HepG2 (cell line): Measurements from ENCODE around the gene RHOT2. TPM values are rescaled to one million over a fixed set of nuclear protein-coding genes. Genes with fewer than 3 reads are reported as not detected.

Experiments used
- ATRX ChIP-seq: sonication (generic); formaldehyde crosslinking; IDR thresholded peaks from 2 replicates; pipeline ENCODE4 v1.4.0; 2020; ENCODE audit warnings: missing genetic modification reagents, borderline replicate concordance
- CEBPG ChIP-seq: IDR thresholded peaks from 2 replicates; pipeline ENCODE4 v1.6.1; 2016
- CHD4 ChIP-seq: fragments of 200-600 bp; sonication (generic); IDR thresholded peaks from 2 replicates; pipeline ENCODE4 v1.7.0; 2017; ENCODE audit warnings: mild to moderate bottlenecking, low read length, borderline replicate concordance
- DPF2 ChIP-seq: sonication (generic); formaldehyde crosslinking; IDR thresholded peaks from 2 replicates; pipeline ENCODE4 v1.4.0; 2020; ENCODE audit warnings: mild to moderate bottlenecking, low read depth, missing genetic modification reagents, borderline replicate concordance
- JUNB ChIP-seq: sonication (generic); formaldehyde crosslinking; IDR thresholded peaks from 2 replicates; pipeline ENCODE4 v1.8.0; 2022; ENCODE audit warnings: missing genetic modification reagents, mild to moderate bottlenecking, borderline replicate concordance
- KLF6 ChIP-seq: IDR thresholded peaks from 2 replicates; pipeline ENCODE4 v1.8.0; 2016; ENCODE audit warnings: missing biosample characterization, missing genetic modification reagents
- LCORL ChIP-seq, 2 experiments: fragments of 450-650 bp in 1 of 2; sonication (generic) in 1 of 2; formaldehyde crosslinking in 1 of 2; IDR thresholded peaks; 2 replicates each; pipeline versions ENCODE4 v1.5.0 to v1.6.1; 2017 to 2020; ENCODE audit warnings: antibody characterized with exemption in 1 of 2, missing genetic modification reagents in 1 of 2
- NAIF1 ChIP-seq: sonication (generic); formaldehyde crosslinking; IDR thresholded peaks from 2 replicates; pipeline ENCODE4 v1.5.0; 2020; ENCODE audit warnings: mild to moderate bottlenecking, missing genetic modification reagents, borderline replicate concordance
- NCOR1 ChIP-seq: fragments of 200-600 bp; sonication (generic); IDR thresholded peaks from 2 replicates; pipeline ENCODE4 v1.7.0; 2017; ENCODE audit warnings: antibody characterized with exemption, low read length, borderline replicate concordance
- NFKB2 ChIP-seq: sonication (generic); formaldehyde crosslinking; IDR thresholded peaks from 2 replicates; pipeline ENCODE4 v1.4.0; 2020; ENCODE audit warnings: missing genetic modification reagents, borderline replicate concordance
- NFKBIZ ChIP-seq: IDR thresholded peaks from 2 replicates; pipeline ENCODE4 v1.6.1; 2018; ENCODE audit warnings: missing genetic modification reagents, missing compliant biosample characterization
- NFRKB ChIP-seq: fragments of 450-650 bp; IDR thresholded peaks from 2 replicates; pipeline ENCODE4 v1.6.1; 2017
- PLRG1 ChIP-seq: fragments of 450-650 bp; conservative IDR thresholded peaks from 2 replicates; pipeline ENCODE4 v1.6.1; 2016
- RARG ChIP-seq: sonication (generic); formaldehyde crosslinking; IDR thresholded peaks from 2 replicates; pipeline ENCODE4 v1.4.0; 2020; ENCODE audit warnings: low read depth, mild to moderate bottlenecking, missing genetic modification reagents
- RBM39 ChIP-seq: fragments of 200-400 bp; formaldehyde crosslinking; IDR thresholded peaks from one replicate; pipeline ENCODE4 v1.6.1; 2018; ENCODE audit warnings: antibody characterized with exemption, mild to moderate bottlenecking, low read depth, low read length; ENCODE audit not compliant: poor library complexity, severe bottlenecking
- SIN3B ChIP-seq: fragments of 150-350 bp; IDR thresholded peaks from 2 replicates; pipeline ENCODE4 v1.6.1; 2014; ENCODE audit warnings: low read length
- SIX4 ChIP-seq: sonication (generic); formaldehyde crosslinking; IDR thresholded peaks from 2 replicates; pipeline ENCODE4 v1.4.0; 2020; ENCODE audit warnings: missing genetic modification reagents
- SRY ChIP-seq: sonication (generic); formaldehyde crosslinking; IDR thresholded peaks from 2 replicates; pipeline ENCODE4 v1.8.0; 2022; ENCODE audit warnings: mild to moderate bottlenecking, missing genetic modification reagents
- ZNF205 ChIP-seq: IDR thresholded peaks from 2 replicates; pipeline ENCODE4 v1.6.1; 2018; ENCODE audit warnings: missing biosample characterization, missing genetic modification reagents
- ZNF282 ChIP-seq: fragments of 450-650 bp; IDR thresholded peaks from 2 replicates; pipeline ENCODE4 v1.6.1; 2018; ENCODE audit not compliant: partially characterized antibody
- ZNF331 ChIP-seq: sonication (generic); formaldehyde crosslinking; IDR thresholded peaks from 2 replicates; pipeline ENCODE4 v1.4.0; 2020; ENCODE audit warnings: missing genetic modification reagents
- ZNF343 ChIP-seq: sonication (generic); formaldehyde crosslinking; IDR thresholded peaks from 2 replicates; pipeline ENCODE4 v1.4.0; 2020; ENCODE audit warnings: mild to moderate bottlenecking, missing genetic modification reagents
- ZNF446 ChIP-seq: sonication (generic); formaldehyde crosslinking; IDR thresholded peaks from 2 replicates; pipeline ENCODE4 v1.5.0; 2020; ENCODE audit warnings: mild to moderate bottlenecking, missing genetic modification reagents
- ZNF484 ChIP-seq: sonication (generic); formaldehyde crosslinking; IDR thresholded peaks from 2 replicates; pipeline ENCODE4 v1.5.1; 2020; ENCODE audit warnings: mild to moderate bottlenecking, low read depth, missing genetic modification reagents, borderline replicate concordance
- ZNF501 ChIP-seq: sonication (generic); formaldehyde crosslinking; IDR thresholded peaks from 2 replicates; pipeline ENCODE4 v1.5.1; 2020; ENCODE audit warnings: mild to moderate bottlenecking, moderate library complexity, missing genetic modification reagents
- ZNF777 ChIP-seq: sonication (generic); formaldehyde crosslinking; IDR thresholded peaks from 2 replicates; pipeline ENCODE4 v1.4.0; 2020; ENCODE audit warnings: missing genetic modification reagents
- ZNF891 ChIP-seq: sonication (generic); formaldehyde crosslinking; IDR thresholded peaks from 2 replicates; pipeline ENCODE4 v1.5.0; 2020; ENCODE audit warnings: mild to moderate bottlenecking, missing genetic modification reagents
- polyA plus RNA-seq, 8 experiments: library from polyadenylated mRNA; depleted of rRNA in 3 of 8; stranded (reverse) in 7 of 8; unstranded in 1 of 8; fragments of >200 nt; fragmentation: Illumina TruSeq in 4 of 8; extraction: Trizol in 4 of 8; gene quantifications; 2 replicates each; pipeline versions ENCODE4 v1.2.1 to v1.2.3, GENCODE V29; 2011 to 2016; ENCODE audit warnings: low read depth in 4 of 8, missing spikeins in 1 of 8, mixed read lengths in 1 of 8; ENCODE audit not compliant: insufficient read depth in 1 of 8
- total RNA-seq, 5 experiments: library from RNA; depleted of rRNA; stranded (reverse); fragments of >200 nt; fragmentation: Illumina TruSeq; extraction: Trizol; gene quantifications; 2 replicates each; pipeline ENCODE4 v1.2.3, GENCODE V29; 2016; ENCODE audit warnings: low read depth in 1 of 5
- TF ChIP-seq, protein P1 (sequence below): sonication (generic); formaldehyde crosslinking; IDR thresholded peaks from 2 replicates; pipeline ENCODE4 v1.4.0; 2020; ENCODE audit warnings: missing genetic modification reagents
- TF ChIP-seq, protein P2 (sequence below): sonication (generic); formaldehyde crosslinking; IDR thresholded peaks from 2 replicates; pipeline ENCODE4 v1.8.0; 2022; ENCODE audit warnings: mild to moderate bottlenecking, missing genetic modification reagents, borderline replicate concordance
- TF ChIP-seq, protein P3 (sequence below): sonication (generic); formaldehyde crosslinking; IDR thresholded peaks from 2 replicates; pipeline ENCODE4 v1.8.1; 2023; ENCODE audit warnings: missing genetic modification reagents, inconsistent platforms, borderline replicate concordance

RHOT2 gene
- total and polyA plus RNA-seq, 2 of the 13 experiments (the other 11 are each of a cell fraction or from before 2014, with no cell fraction given), result 63.6 to 76.9 TPM

DNA sequence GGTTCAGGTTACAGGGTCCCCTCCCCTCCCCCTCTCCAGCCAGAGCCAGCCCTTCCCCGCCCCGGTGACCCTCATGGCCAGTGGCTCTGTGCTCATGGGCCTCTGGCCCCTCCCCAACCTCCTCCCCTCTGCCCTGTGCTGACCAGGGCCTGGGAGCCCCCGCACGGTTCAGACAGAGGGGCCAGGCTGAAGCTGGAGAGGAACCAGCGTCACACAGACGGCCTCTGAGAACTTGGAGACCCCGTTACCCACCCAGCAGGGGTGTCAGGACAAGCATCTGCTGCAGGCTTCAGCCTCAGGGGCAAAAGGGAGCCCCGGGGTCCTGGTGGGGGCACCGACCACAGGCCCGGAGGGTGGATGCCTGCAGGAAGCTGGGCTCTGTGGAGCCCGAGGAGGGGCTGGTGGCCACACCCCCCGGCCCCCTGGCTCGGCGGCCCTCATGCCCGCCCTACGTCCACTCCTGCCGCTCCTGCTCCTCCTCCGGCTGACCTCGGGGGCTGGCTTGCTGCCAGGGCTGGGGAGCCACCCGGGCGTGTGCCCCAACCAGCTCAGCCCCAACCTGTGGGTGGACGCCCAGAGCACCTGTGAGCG, 37.0 kb upstream of the RHOT2 start, which contains the start of gene WFIKKN1 (continued):
- TF ChIP-seq, protein P1, sequence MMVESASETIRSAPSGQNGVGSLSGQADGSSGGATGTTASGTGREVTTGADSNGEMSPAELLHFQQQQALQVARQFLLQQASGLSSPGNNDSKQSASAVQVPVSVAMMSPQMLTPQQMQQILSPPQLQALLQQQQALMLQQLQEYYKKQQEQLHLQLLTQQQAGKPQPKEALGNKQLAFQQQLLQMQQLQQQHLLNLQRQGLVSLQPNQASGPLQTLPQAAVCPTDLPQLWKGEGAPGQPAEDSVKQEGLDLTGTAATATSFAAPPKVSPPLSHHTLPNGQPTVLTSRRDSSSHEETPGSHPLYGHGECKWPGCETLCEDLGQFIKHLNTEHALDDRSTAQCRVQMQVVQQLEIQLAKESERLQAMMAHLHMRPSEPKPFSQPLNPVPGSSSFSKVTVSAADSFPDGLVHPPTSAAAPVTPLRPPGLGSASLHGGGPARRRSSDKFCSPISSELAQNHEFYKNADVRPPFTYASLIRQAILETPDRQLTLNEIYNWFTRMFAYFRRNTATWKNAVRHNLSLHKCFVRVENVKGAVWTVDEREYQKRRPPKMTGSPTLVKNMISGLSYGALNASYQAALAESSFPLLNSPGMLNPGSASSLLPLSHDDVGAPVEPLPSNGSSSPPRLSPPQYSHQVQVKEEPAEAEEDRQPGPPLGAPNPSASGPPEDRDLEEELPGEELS (CRISPR knock-in tag), result no peak
- TF ChIP-seq SRY (CRISPR knock-in tag) (no peak), CHD4 (no peak), NFKB2 (CRISPR knock-in tag) (no peak), ZNF282 (no peak), ZNF446 (no peak), ZNF891 (CRISPR knock-in tag) (peak; percentile 40; the same call in 1 of the 2 replicates), ZNF343 (CRISPR knock-in tag) (no peak), ZNF331 (no peak), NFRKB (no peak), PLRG1 (no peak), NAIF1 (CRISPR knock-in tag) (no peak), ZNF205 (CRISPR knock-in tag) (no peak), NCOR1 (no peak), SIN3B (no peak), KLF6 (no peak), ZNF777 (CRISPR knock-in tag) (no peak; the same call in 1 of the 2 replicates), ZNF501 (peak; percentile 44; the same call in 1 of the 2 replicates), JUNB (CRISPR knock-in tag) (no peak), NFKBIZ (CRISPR knock-in tag) (no peak), RARG (CRISPR knock-in tag) (no peak), ZNF484 (CRISPR knock-in tag) (no peak), CEBPG (CRISPR knock-in tag) (no peak), ATRX (CRISPR knock-in tag) (no peak), LCORL (IDR thresholded peaks at IDR 0.05) (no peak), LCORL (CRISPR knock-in tag; IDR thresholded peaks at IDR 0.05) (peak; percentile 72), DPF2 (CRISPR knock-in tag) (no peak), SIX4 (CRISPR knock-in tag) (no peak), RBM39 (no peak)
- TF ChIP-seq, protein P2, sequence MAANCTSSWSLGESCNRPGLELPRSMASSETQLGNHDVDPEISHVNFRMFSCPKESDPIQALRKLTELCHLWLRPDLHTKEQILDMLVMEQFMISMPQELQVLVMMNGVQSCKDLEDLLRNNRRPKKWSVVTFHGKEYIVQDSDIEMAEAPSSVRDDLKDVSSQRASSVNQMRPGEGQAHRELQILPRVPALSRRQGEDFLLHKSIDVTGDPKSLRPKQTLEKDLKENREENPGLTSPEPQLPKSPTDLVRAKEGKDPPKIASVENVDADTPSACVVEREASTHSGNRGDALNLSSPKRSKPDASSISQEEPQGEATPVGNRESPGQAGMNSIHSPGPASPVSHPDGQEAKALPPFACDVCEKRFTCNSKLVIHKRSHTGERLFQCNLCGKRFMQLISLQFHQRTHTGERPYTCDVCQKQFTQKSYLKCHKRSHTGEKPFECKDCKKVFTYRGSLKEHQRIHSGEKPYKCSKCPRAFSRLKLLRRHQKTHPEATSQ (CRISPR knock-in tag), result no peak
- TF ChIP-seq, protein P3, sequence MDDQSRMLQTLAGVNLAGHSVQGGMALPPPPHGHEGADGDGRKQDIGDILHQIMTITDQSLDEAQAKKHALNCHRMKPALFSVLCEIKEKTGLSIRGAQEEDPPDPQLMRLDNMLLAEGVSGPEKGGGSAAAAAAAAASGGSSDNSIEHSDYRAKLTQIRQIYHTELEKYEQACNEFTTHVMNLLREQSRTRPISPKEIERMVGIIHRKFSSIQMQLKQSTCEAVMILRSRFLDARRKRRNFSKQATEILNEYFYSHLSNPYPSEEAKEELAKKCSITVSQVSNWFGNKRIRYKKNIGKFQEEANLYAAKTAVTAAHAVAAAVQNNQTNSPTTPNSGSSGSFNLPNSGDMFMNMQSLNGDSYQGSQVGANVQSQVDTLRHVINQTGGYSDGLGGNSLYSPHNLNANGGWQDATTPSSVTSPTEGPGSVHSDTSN (CRISPR knock-in tag), result no peak
